ENCODE data around the gene STRA8. TPM values are rescaled to one million over a fixed set of nuclear protein-coding genes. Genes with fewer than 3 reads are reported as not detected.
A peak's percentile ranks its signal among the peaks of the same experiment; 100 is the strongest.
"Not testable (repeated sequence)": the region's sequence is repeated elsewhere in the genome, so short reads cannot be mapped to it uniquely, and the experiment has no call there.

Gene STRA8
- polyA plus RNA-seq, 1 experiment = not detected

GRCh38 chr7:135231686-135232085 lies 2.0 kb upstream of the STRA8 start:
- H3K27me3 ChIP-seq (ENCODE audit: control insufficient read depth, insufficient read depth, low read length) = no peaks in the 10 kb centered on the region
- H3K4me3 ChIP-seq (ENCODE audit: low read depth, low read length) = no peak overlapping the region
- no peak for DNase-seq (ENCODE audit: low read depth, low spot score)
- TF ChIP-seq CTCF (IDR thresholded peaks at IDR 0.05; ENCODE audit: low read depth, low read length) = no peak
- CTCF ChIA-PET = interaction anchor here (0.7 to 1.3 kb wide), 2 partner anchors 14 to 43 kb away, joined by 4 read pairs; no protein-coding TSS in a partner anchor
- peaks cover 5% of the 10 kb centered on the region; the same call in 1 of the 2 replicates for H3K9me3 ChIP-seq (ENCODE audit: control insufficient read depth, insufficient read depth, low read length)
- POLR2A ChIA-PET = no interaction called here
- no peak overlapping the region for H3K27ac ChIP-seq (ENCODE audit: low read depth, low read length)

- Histone ChIP-seq H3K27ac (ENCODE audit: low read depth, low read length) (no peak overlapping the region), H3K9me3 (ENCODE audit: control insufficient read depth, insufficient read depth, low read length) (peaks cover 5% of the 10 kb centered on the region; the same call in 1 of the 2 replicates), H3K27me3 (ENCODE audit: control insufficient read depth, insufficient read depth, low read length) (no peaks in the 10 kb centered on the region), H3K4me3 (ENCODE audit: low read depth, low read length) (no peak overlapping the region)
- POLR2A ChIA-PET = no interaction called here
- CTCF ChIA-PET = interaction anchor here (0.7 to 1.3 kb wide), 2 partner anchors 15 to 42 kb away, joined by 4 read pairs; no protein-coding TSS in a partner anchor
- TF ChIP-seq CTCF (IDR thresholded peaks at IDR 0.05; ENCODE audit: low read depth, low read length) = no peak
- DNase-seq (ENCODE audit: low read depth, low spot score) = no peak
Observed at GRCh38 chr7:135232087-135232486, 1.6 kb upstream of the STRA8 start.

GRCh38 chr7:135232720-135233119 lies 918 bp upstream of the STRA8 start:
- H3K27ac ChIP-seq (ENCODE audit: low read depth, low read length) = no peak overlapping the region
- H3K9me3 ChIP-seq (ENCODE audit: control insufficient read depth, insufficient read depth, low read length) = peaks cover 5% of the 10 kb centered on the region; the same call in 1 of the 2 replicates
- TF ChIP-seq CTCF (IDR thresholded peaks at IDR 0.05; ENCODE audit: low read depth, low read length) = 0 out of 2 replicates have a peak, but pooled peaks have one; percentile 6
- ChIA-PET CTCF (interaction anchor here (0.5 to 1.3 kb wide), 2 partner anchors 42 to 403 kb away, joined by 4 to 6 read pairs; no protein-coding TSS in a partner anchor), POLR2A (no interaction called here)
- no peak overlapping the region for H3K4me3 ChIP-seq (ENCODE audit: low read depth, low read length)
- no peak for DNase-seq (ENCODE audit: low read depth, low spot score)
- H3K27me3 ChIP-seq (ENCODE audit: control insufficient read depth, insufficient read depth, low read length) = no peaks in the 10 kb centered on the region

GRCh38 chr7:135234095-135234494 lies 457 bp downstream of the STRA8 start:
- CTCF ChIA-PET = interaction anchor here (1.8 kb wide), 1 partner anchor 41 kb away, joined by 5 read pairs; no protein-coding TSS in a partner anchor
- POLR2A ChIA-PET; H3K27me3 ChIP-seq (ENCODE audit: control insufficient read depth, insufficient read depth, low read length); H3K4me3 ChIP-seq (ENCODE audit: low read depth, low read length); H3K27ac ChIP-seq (ENCODE audit: low read depth, low read length); H3K9me3 ChIP-seq (ENCODE audit: control insufficient read depth, insufficient read depth, low read length); DNase-seq (ENCODE audit: low read depth, low spot score): not testable (repeated sequence)

- ChIA-PET CTCF (interaction anchor here (1.8 kb wide), 1 partner anchor 40 kb away, joined by 5 read pairs; no protein-coding TSS in a partner anchor), POLR2A (no interaction called here)
- no peak for TF ChIP-seq CTCF (IDR thresholded peaks at IDR 0.05; ENCODE audit: low read depth, low read length)
- H3K9me3 ChIP-seq (ENCODE audit: control insufficient read depth, insufficient read depth, low read length) = peaks cover 9% of the 10 kb centered on the region; the same call in 1 of the 2 replicates
- no peak for DNase-seq (ENCODE audit: low read depth, low spot score)
- no peak overlapping the region for H3K27ac ChIP-seq (ENCODE audit: low read depth, low read length)
- H3K4me3 ChIP-seq (ENCODE audit: low read depth, low read length) = no peak overlapping the region
- H3K27me3 ChIP-seq (ENCODE audit: control insufficient read depth, insufficient read depth, low read length) = peaks cover 5% of the 10 kb centered on the region
Observed at GRCh38 chr7:135234727-135235126, 1.1 kb downstream of the STRA8 start.
